Keratinocyte (primary cell): Measurements from ENCODE around the gene OBSL1.

Experiments
- CTCF ChIP-seq, 3 experiments: IDR thresholded peaks in 1 of 3; conservative IDR thresholded peaks in 1 of 3; optimal IDR thresholded peaks in 1 of 3; 2 replicates in 2 of 3; 3 replicates in 1 of 3; pipeline versions ENCODE3 to v1.5.1; 2011; ENCODE audit warnings: low read length in 3 of 3, mild to moderate bottlenecking in 3 of 3, moderate library complexity in 2 of 3, control low read depth in 1 of 3, inconsistent platforms in 1 of 3; ENCODE audit not compliant: insufficient read depth in 2 of 3; ENCODE audit errors: extremely low read depth in 1 of 3
- EZH2 ChIP-seq: IDR thresholded peaks from one replicate; pipeline ENCODE4 v1.6.1; 2012; ENCODE audit warnings: inconsistent platforms, mild to moderate bottlenecking, low read length, moderate library complexity

GRCh38 chr2:219538504-219538951 is 32.8 kb downstream of the OBSL1 start:
- no peak for TF ChIP-seq CTCF (optimal IDR thresholded peaks at IDR 0.05 in 1 of 3, IDR thresholded peaks at IDR 0.05 in 1 of 3, conservative IDR thresholded peaks at IDR 0.05 in 1 of 3; ENCODE audit: extremely low read depth in 1 of 3, insufficient read depth in 2 of 3, low read length in 3 of 3)
- no peak for TF ChIP-seq EZH2
